CD4-positive, alpha-beta T cell treated with Interleukin-1 beta for 1 hour (primary cell): Measurements from ENCODE around the gene SERPINB7.

ENCODE experiments used
- DNase-seq, 2 donors: peaks; one replicate each; pipeline ENCODE4 v3.0.0-alpha.2; 2020 to 2022

SERPINB7 gene

DNA sequence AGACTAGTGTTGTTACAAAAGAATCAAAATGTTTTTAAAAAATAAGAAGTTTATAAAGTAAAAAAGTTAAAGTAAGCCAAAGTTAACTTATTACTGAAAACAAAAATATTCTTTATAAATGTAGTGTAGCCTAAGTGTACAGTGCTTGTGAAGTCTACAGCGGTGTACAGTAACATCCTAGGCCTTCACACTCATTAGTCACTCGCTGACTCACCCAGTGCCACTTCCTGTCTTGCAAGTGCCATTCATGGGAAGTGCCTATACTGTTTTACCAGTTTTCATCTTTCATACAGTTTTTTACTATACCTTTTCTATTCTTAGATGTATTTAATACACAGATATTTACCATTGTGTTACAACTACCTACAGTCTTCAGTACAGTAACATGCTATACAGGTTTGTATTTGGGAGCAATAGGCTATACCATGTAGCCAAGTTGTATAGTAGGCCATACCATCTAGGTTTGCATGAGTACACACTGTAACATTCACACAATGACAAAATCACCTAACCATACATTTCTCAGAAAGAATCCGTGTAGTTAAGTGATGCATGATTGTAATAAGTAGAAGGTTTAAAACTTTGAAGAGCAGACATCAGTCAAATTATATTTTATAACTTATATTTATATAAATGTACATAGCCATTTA is 13.4 kb downstream of the SERPINB7 start:
- DNase-seq = peak; percentile 20 to 66

DNA sequence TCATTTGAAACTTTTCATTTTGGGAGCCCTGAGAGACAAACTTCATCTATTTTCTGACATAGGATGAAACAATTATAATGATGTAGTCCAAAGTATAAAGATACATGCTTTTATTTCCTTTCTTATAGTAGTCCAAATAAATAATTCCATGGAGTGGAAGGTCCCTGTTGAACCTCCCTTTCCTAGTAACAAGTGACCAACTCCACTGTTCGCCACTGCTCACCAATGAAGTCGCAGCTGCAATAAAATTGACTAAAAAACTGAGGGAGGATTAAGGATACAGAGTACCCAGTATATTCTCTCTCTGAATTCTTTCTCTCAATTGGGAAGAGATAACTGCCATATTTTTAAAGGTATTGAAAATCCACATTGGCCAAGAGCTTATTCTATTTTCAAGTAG is 14.1 kb downstream of the SERPINB7 start:
- no peak for DNase-seq

DNA sequence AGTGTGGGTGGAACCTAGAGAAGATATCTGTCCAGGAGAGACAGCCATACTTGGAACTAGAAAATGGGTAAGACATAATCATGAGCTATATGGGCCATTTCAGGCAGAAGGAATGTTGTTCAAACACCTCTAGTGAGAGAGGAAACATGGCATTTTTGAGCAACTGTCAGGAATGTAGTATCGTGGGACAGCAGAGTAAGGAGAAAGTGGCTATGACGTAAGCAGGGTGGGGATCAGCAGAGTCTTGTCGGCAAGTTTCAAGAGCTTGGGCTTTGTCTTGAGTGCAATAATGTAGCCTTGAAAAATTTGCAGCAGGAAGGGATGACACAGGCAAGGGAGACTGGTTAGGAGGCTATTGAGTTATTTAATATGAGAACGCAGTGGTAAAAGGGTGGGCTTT is 20.4 kb downstream of the SERPINB7 start:
- no peak for DNase-seq

DNA sequence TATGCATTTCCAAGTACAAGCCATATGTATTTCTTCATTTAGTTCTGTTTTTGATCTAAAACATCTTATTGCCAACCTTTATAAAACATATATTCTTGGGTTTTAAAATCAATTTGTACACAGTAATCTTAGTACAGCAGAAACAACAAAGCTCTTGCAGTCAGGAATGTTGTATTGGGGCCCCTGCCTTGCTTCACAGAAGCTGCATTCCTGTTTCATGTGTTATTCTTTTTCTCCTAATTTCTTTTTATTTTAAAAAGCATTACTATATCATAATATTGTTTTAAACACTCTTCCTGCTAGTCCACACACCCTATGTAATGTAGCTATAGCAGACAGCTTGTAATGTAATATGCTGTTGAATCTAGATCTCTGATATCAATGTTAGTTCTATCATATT is 24.0 kb downstream of the SERPINB7 start:
- DNase-seq = no peak

DNA sequence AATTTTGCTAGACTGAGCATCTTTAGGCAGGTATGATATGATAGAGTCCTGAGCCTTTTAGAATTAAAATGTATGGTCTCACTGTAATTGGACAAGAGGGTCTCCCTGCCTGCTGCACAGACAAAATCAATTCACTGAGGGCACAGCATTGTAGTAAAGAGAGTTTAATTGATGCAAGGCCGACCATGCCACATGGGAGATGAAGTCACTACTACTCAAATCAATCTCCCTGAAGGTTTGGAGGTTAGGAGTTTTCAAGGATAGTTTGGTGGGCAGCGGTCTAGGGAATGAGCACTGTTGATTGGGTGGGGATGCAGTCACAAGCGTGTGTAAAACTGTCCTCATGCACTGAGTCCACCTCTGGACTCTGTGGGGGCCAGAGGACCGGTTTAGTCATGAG is 26.1 kb downstream of the SERPINB7 start:
- DNase-seq = no peak

DNA sequence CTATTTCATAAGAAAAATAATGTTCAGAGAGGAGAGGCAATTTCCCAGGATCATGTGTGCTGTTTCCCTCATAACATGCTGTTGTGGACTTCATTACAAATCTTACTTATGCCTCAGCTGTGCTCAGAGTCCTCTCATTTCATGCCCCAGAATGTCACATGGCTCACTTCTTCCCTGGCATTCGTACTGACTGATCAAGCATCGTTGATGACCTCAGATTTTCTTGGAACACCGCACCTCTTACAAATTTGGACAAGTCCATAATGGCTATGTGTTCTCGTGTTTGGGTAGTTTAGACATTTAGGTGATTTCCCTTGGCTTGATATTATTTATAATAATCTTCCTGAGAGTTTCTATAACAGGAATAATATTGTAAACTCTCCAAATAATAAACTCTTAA is 32.9 kb downstream of the SERPINB7 start:
- DNase-seq = no peak

DNA sequence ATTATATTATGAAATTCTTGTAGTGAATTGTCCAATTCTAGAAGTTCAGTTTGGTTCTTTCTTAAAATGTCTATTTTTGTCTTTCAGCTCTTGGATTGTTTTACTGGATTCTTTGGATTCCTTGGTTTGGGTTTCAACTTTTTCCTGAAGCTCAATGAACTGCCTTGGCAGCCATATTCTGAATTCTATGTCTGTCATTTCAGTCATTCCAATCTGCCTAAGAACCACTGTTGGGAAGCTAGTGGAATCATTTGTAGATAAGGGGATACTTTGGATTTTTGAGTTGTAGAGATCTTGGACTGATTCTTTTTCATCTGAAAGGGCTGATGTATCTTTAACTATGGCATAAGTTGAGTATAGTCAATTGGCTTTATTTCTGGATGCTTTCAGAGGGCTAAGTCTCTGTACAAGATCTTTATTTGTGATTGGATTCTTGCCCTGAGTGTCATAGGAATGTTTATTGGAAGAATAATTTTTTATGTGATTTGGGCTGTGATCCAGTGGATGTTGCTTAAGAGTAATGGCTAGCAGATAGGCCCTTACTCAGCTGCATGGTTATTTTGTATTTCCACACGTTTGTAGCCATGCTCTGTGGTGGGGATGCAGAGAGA is 42.3 kb downstream of the SERPINB7 start:
- no peak for DNase-seq

DNA sequence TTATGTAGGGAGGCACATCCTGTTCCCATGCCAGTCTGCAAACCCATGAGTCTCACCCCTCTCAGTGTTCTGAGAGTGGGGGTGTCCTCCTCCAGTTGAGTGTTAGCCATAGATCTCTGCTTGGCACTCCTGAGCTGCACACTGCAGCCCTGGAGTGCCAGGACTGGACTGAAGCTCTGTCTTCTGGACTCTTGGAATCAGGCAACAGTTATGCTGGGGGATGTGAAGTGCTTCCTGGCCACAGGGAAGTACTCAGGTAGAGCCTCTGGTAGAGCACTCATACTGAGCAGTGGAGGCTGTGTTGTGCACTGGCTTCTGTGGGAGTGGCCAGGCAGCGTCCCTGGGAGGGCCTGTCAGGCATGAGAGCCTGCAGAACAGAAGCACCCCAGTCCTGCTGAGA is 43.0 kb downstream of the SERPINB7 start:
- no peak for DNase-seq

DNA sequence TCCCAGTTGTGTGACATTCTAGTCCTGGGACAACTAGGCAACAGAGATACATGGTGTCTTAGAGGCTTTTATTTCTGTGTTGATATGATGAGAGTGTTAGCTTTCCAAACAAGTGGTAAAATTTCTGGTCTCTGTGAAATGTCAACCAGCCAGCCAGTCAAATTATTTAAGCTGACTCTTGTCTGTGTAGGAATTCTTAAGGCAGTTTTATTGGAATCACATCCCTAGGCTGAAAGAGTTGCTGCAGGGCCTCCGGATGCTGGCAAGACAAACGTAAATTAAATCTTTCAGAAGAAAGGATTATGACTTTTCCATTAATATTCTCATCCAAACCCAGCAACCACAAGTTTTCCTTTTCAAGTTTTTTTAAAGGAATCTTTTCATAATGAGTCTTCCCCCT is 44.6 kb downstream of the SERPINB7 start:
- no peak for DNase-seq

DNA sequence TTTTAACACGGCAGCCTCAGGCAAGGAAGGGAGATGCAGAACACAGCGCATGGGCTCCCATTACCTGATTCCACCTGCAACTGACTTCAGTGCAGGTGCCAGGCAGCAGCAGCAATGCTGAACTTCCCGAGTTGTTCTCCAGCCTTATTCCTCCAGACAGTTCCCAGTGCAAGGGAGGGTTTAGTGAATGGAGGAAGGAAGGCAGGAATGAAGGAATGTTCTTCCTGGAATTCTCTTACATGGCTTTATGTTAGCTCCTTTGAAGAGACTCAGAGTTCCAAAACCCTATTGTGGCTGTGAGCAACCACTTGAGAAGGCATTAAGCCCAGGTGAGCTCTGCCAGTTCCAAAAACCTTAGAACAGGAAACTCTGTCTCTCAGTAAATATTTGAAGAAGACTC is 45.5 kb downstream of the SERPINB7 start:
- DNase-seq = no peak

DNA sequence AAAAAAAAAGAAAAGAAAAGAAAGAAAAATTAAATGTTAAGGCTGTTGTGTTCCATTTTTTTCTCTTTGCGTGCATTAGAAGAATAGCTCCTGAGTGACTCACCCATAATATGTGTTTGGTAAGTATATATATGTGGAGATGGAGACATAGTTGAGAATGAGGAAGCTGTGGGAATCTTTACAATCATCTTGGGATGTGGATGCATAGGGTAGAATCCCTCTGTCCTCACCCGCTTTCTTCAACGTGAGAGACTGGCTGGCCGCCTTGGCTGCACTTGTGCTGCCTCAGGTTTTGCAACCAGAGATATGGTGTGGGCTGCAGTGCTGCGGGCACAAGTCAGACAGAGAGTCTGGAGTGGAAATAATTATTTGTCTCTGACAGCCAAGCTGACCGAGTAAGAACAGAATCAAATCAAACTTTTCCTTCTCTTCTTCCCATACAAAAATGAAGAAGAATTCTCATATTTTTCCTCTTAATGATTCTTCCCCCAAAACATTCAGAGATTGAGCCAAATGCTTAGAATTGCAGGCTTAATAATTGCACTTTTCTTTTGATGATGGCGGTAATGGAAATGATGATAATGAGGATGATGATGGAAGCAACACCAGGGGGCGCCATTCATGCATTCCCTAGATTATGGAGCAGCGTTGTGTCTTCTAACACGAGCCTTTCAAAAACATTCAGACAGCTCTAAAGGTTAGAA is 48.5 kb downstream of the SERPINB7 start:
- peak in 1 of 2 donors; percentile 20 for DNase-seq

DNA sequence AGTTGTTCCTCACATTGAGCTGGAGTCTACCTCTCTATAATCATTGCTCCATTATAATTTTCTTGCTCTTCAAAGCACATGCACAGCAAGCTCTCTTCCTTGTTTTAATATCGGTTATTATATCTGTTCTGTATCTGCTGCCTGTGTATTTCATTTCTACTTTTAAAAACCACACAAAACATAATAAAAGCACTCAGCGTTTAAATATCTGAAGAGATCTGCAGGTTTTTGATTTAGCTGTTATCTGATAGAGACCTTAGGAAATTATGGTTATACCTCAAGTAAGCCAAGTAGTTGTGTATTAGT is 49.0 kb downstream of the SERPINB7 start:
- DNase-seq = no peak

DNA sequence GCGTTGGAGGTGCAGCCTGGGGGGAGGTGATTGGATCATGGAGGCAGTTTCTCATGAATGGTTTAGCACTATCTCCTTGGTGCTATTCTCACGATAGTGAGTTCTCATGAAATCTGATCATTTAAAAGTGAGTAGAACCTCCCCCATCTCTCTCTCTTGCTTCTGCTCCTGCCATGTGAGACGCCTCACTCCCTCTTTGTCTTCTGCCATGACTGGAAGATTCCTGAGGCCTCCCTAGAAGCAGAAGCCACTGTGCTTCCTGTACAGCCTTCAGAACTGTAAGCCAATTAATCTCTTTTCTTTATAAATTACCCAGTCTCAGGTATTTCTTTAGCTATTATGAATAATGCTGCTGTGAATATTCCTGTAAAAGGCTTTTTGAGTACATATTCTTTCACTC is 52.9 kb downstream of the SERPINB7 start:
- no peak for DNase-seq

DNA sequence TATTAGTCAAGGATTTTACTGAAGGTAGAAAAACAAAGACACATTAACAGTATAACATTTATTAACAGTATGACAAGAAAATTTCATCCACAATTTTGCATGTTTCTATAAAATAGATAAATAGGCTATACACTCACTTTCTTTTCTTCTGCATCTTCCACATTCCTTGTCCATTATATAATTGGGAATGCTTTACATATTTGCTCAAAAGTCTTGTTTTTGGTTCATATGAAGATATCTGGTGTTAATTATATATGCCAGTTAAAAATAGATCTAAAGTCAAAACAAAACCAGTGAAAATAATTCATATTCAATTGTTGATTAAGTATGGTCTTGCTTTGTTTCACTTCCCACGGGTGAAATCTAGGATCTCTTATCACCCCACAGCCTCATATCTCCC is 53.4 kb downstream of the SERPINB7 start:
- DNase-seq = no peak

DNA sequence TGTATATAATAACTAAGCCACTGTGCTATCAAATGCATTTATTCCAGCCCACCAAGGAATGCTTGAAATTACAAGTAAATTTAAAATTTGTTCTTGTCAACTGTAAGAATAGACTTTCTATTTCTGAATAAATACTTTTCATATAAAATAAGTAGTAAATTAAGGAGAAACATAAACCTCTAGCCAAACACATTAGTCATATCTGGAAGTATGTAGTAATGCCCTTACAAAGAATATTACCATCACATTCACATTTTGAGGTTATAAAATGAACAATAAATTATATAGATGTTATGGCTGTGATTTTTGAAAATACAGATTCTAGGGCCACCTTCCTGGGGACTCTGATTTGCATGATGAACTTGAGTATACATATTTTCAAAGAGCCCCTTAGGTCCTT is 54.7 kb downstream of the SERPINB7 start:
- DNase-seq = no peak

DNA sequence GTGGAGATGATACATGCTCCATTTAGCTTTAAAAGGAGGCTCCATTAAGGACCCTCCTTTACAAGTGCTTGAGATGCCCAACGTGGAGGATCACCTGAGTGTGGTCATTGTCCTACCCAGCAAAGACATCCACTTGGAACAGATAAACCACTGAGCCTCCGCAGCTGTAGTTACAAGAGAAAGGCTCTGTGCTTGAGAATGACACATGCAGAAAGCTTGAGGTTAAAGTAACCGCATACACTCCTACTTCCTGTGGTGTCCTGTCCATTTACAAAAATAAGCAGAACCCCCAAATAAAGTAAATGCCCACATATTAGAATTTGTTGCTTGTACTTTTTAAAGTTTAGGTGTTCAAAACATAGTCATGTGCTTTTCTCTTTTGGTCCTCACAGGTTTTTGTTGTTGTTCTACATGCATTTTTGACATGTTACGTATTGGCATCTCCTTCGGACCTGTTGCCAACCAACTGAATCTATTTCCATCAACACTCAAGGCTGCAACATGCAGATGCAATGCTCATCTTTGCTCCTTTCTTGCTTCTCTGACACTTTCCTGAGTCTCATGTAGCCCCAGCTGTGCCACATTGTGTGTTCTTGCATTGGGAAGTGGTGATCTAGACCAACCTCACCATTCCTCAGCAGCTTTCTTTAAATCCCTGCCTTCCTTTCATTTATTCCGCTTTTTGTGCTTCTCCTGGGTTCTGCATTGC is 56.0 kb downstream of the SERPINB7 start:
- DNase-seq = no peak

DNA sequence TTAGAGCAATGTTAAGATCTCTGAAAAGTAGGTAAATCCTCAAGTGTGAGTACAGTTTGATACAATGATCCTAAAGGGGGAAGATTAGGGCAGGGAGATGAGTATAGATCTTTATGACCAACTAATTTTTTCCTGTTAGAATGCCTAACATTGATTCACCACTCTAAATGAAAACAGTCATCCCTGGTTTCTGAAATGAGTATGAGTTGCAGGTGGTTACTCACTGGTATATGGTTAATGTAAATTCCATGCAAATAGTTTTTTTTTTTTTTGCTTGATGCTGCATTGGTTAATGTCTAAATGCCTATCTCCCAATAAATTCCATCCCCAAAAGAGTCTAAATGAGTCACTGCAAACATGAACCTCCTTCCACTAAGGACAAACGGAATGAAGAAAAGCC is 57.3 kb downstream of the SERPINB7 start:
- DNase-seq = no peak

DNA sequence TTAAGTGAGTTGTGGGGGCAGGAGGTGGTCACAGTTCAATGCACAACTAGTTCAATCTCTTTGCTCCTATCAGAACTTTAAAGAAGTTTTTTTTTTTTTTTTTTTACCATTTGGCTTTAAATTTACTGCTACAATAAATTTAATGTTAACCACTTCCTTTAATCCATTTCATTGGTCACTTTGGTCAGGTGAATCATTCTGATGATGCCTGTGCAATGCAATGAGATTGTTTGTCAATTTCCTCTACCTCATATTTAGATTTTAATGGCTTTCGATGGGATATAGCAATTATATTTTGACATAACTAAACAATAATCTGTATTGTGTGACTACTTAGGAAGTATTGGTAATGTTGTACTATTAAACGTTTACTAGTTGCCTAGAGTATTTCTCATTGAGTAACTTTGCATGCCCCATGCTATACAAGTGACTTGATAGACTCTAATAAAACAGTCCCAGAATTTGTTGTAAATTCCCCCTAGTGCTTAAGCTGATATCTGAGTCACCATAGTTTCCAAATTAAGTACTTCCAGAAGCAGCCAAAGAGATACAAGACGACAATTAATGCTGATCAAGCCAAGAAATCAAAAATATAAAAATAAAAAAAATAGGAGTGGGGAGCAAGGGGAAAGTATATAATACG is 59.4 kb downstream of the SERPINB7 start:
- no peak for DNase-seq

DNA sequence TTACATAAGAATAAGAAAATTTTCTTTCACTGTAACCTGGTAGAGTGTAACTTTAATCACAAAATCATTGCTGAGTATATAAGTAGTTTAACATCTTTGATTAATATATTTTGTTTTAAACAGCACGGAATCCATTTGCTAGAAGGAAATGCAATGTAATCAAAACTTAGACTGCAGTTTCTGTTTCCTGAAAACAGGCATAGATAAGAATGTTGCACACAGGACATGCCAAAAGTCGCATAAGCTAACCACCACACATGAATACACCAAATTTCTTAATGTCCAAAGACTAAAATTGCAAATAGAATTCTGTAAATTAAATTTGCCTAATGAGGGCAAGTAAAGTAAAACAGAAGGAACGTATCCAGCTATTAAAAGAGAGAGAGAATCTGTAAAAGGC is 61.2 kb downstream of the SERPINB7 start:
- no peak for DNase-seq

DNA sequence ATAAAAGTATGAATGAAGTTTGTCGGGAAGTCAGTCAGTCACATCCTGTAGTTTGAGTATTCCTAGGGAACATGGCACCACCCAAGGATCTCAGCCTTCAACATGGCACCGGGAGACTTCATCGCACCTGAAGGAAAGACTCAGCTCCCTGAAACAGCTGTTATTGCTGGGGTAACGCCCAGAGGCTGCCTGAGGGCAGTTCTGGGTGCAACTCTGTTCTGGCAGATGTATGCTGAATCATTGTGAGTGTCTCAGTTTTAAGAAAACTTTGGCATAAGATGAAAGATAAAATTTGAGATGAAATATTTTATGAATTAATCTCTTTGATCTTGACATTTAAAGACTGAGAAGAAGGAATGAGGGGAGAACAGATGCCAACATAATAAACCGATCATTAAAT is 62.4 kb downstream of the SERPINB7 start:
- no peak for DNase-seq

DNA sequence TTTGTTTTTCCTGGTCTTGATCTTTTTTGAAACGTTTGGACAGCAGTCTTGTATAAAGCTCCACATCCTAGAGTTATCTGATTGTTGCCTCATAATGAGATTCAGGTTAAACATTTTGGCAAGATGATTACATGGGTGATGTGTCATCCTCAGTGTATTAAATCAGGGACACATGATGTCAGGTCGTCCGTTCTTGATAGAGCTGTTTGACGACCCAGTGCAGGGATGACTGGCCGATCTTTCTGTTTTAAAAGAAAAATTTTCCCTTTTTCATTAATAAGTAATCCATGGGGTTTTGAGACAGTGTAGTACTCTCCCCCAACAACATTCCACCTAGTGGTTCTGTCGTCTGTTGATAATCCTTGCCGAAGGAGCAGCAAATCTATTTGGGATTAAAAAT is 67.8 kb downstream of the SERPINB7 start:
- DNase-seq = no peak

DNA sequence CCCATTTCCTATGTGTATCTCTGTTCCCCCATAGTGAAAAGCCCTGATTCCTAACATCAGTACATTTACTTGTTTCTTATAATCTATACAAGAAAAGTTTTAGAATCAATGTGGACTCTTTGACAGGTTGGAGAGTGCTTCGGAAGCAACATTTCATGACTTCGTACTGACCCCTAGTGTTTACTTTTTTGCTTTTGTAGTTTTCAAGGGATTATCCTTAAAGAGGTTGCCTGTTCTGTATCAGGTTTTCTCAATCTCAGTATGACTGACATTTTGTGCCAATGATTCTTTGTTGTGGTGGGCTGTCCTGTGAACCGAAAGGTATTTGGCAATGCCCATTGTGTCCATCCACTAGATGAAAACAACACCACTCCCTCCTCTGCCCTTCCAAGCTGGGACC is 69.0 kb downstream of the SERPINB7 start:
- no peak for DNase-seq

DNA sequence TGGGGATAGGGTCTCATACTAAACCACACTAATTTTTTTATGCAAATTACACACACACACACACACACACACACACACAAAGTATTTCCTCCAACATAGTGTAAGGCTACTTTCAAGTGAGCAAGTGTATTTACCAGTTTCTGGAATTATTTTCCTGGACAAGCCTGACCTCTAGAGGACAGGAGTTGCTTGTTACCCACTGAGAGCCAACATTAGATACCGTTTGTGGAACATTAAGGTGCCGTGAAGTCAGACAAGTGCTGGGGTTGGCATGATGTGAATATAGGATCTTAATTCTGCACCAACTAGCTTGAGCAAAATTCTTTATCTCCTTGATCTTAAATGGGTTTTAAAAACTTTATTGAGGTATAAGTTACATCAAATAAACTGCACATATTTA is 72.9 kb downstream of the SERPINB7 start:
- DNase-seq = peak in 1 of 2 donors; percentile 7

DNA sequence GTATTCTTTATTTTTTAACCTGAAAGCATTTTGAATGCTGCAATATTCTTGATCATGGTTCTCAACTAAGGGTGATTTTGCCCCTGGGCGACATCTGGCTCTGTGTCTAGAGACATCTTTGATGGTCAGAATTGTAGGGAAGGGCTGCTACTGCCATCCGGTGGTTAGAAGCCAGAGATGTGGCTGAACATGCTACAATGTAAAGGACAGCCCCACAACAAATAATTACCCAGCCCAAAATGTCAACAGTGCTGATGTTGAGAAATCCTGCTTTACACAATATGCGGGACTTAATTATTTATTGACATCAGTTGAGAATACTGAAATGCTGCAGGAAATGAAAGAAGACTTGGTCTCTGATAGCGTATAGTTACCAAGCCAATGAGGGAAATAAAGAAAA is 74.8 kb downstream of the SERPINB7 start:
- DNase-seq = peak in 1 of 2 donors; percentile 13
